Stimulated activated CD8-positive, alpha-beta memory T cell treated with anti-CD3 and anti-CD28 coated beads, Interleukin-7, amount 100 ng/mL, for 24 hours (primary cell): ENCODE results near the gene STXBP1.

Source experiments
- DNase-seq: peaks from one replicate; pipeline ENCODE4 v3.0.0-alpha.2; 2020; ENCODE audit warnings: low read depth

STXBP1 gene

GRCh38 chr9:127658428-127658827 is 46.4 kb downstream of the STXBP1 start:
- no peak for DNase-seq

GRCh38 chr9:127660886-127661741 is 49.0 kb downstream of the STXBP1 start:
- DNase-seq, result no peak

GRCh38 chr9:127662617-127663016 is 50.5 kb downstream of the STXBP1 start:
- DNase-seq, result no peak

GRCh38 chr9:127664324-127664677 is 52.2 kb downstream of the STXBP1 start:
- no peak for DNase-seq

GRCh38 chr9:127664678-127665507 is 52.8 kb downstream of the STXBP1 start:
- DNase-seq, result no peak

- DNase-seq, result no peak
These were observed 55.2 kb downstream of the STXBP1 start for GRCh38 chr9:127667127-127667844.

GRCh38 chr9:127667906-127668305 is 55.8 kb downstream of the STXBP1 start:
- DNase-seq, result no peak

- DNase-seq, result no peak
These were observed 61.2 kb downstream of the STXBP1 start for GRCh38 chr9:127673234-127673633.

- no peak for DNase-seq
These were observed 64.6 kb downstream of the STXBP1 start for GRCh38 chr9:127676638-127677037.

- DNase-seq, result no peak
These were observed 67.4 kb downstream of the STXBP1 start for GRCh38 chr9:127679506-127679905.

GRCh38 chr9:127680226-127680625 is 68.1 kb downstream of the STXBP1 start:
- DNase-seq, result no peak

GRCh38 chr9:127680846-127681245 is 68.8 kb downstream of the STXBP1 start:
- no peak for DNase-seq

- DNase-seq, result no peak
These were observed 70.5 kb downstream of the STXBP1 start for GRCh38 chr9:127682351-127683136.

GRCh38 chr9:127683723-127684122 is 71.6 kb downstream of the STXBP1 start:
- no peak for DNase-seq

- no peak for DNase-seq
These were observed 72.5 kb downstream of the STXBP1 start for GRCh38 chr9:127684576-127684975.

- DNase-seq, result no peak
These were observed 74.7 kb downstream of the STXBP1 start for GRCh38 chr9:127686461-127687393.

GRCh38 chr9:127689329-127690000 is 77.4 kb downstream of the STXBP1 start:
- no peak for DNase-seq

GRCh38 chr9:127690735-127691134 is 78.7 kb downstream of the STXBP1 start:
- DNase-seq, result no peak

GRCh38 chr9:127692071-127692470 is 80.0 kb downstream of the STXBP1 start:
- DNase-seq, result no peak

GRCh38 chr9:127693143-127693542 is 81.1 kb downstream of the STXBP1 start:
- no peak for DNase-seq
